Gastroesophageal sphincter (tissue), 2 donors: ENCODE data around the gene SV2C.

Source experiments
- EP300 ChIP-seq: sonication (generic); formaldehyde crosslinking; IDR thresholded peaks from one replicate; pipeline ENCODE4 v1.6.1; 2017; ENCODE audit warnings: antibody characterized with exemption, mild to moderate bottlenecking
- POLR2AphosphoS5 ChIP-seq: sonication (generic); formaldehyde crosslinking; IDR thresholded peaks from one replicate; pipeline ENCODE4 v1.6.1; 2017; ENCODE audit warnings: antibody characterized with exemption

DNA sequence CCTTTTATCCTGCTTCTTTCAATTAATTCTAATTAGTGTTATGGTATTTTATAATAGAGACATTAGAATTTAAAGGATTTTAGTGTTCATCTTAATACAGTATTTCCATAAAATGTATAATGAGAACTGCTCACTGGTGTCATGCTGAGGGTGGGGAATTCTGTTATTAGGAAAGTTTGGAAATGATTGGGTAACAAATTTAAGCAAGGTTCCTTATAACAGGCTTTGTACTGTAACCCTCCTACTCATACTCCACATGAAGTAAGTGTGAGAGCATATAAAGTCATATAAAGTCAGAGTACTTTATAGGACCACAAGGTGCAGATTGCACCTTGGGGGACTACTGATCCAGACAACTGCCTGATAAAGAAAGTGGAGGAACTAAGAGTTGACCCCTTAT lies 42.2 kb downstream of the SV2C start:
- TF ChIP-seq EP300 (no peak), POLR2AphosphoS5 (no peak)
